ENCODE results near the gene NF1.

The NF1 gene

DNA sequence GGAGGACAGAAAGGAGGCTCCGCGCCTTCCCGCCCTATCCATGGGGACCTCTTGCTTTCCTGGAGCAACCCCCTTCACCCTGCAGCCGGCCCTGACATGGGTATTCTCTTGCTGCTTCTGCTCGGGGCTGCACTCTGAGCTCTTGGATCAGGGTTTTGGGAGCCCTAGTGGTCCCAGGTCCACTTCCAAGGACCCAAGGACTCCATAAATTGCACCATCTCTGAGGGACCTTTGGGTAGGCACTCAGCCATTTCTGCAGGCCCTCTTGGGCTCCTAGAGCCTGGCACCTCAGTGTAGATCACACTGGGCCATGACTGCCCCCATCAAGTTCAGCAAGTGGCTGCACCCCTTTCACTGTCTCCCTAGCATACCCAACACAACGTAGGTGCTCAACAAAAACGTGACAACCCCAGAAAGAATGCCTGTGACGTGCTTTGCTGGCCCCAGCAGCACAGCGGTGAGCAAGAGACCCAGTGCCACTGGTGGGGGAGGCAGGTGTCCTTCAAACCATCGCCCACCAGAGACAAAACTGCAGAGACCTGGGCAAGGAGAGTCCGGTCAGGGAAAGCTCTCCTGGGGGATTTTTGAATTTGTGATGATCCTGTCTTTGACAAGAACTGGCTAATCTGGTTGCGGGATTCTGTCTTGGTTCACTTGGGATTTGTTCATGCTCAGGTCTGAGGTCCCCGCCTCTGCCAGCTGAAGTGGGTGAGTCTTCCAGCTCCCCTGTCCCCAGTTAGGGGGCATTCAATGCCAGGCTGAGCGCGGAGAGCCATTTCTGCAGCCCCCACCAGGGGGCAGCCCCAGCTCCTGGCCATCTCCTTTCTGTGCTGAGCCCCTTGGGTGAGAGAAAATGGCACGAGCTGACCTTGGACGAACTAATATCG is 294.2 kb downstream of the NF1 start:
- TF ChIP-seq, protein P1, sequence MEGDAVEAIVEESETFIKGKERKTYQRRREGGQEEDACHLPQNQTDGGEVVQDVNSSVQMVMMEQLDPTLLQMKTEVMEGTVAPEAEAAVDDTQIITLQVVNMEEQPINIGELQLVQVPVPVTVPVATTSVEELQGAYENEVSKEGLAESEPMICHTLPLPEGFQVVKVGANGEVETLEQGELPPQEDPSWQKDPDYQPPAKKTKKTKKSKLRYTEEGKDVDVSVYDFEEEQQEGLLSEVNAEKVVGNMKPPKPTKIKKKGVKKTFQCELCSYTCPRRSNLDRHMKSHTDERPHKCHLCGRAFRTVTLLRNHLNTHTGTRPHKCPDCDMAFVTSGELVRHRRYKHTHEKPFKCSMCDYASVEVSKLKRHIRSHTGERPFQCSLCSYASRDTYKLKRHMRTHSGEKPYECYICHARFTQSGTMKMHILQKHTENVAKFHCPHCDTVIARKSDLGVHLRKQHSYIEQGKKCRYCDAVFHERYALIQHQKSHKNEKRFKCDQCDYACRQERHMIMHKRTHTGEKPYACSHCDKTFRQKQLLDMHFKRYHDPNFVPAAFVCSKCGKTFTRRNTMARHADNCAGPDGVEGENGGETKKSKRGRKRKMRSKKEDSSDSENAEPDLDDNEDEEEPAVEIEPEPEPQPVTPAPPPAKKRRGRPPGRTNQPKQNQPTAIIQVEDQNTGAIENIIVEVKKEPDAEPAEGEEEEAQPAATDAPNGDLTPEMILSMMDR (conservative IDR thresholded peaks at IDR 0.05): peak; percentile 96
- H3K27ac ChIP-seq: no peak overlapping the region

DNA sequence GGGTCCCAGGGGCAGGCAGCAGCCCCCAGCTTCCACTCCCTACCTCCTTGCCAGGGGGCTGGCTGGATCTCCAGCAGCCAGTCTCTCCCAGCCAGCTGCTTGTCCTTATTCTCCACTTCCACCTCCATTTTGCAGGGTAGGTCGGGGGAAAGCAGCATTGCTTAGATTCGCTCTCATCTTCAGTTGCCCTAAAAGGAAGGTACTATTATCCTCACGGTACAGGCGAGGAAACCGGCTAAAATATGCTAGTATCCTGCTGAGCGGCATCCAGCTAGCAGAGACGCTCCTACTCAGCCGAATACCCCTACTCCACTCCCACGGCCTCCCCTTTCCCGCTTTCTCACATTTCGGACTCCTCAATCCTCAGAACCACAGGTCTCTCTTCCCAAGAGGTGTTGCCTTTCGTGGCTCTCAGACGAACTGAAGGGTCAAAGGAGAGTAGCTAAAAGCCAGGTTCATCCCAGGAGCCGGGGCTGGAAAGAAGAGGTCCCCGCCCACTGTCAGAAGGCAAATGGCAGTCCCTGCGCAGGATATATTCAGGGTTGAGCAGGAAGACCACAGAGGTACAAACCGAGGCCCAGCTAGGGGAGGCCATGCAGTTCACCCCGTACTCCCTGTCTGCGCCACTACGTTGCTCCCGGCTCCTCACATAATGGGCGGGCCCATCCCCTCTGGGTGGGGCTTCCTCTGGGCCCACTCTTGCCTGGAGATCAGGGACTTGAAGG is 295.0 kb downstream of the NF1 start:
- no peak overlapping the region for H3K27ac ChIP-seq
- TF ChIP-seq, protein P1 (conservative IDR thresholded peaks at IDR 0.05): peak; percentile 59

DNA sequence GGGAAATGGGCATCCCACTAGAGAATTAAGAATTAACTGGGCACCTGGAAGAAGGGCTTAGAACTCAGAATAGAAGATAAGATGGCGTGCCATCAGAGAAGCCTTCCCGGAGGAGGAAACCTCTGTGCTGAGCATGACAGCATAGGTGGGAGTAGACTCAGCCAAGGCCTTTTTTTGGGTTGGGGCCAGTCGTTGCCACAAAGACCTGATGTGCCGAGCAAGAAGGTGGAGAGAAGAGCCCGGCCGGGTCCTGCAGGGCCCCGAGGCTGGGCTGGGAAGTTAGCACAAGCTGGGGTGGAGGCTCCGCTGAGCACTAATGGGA is 295.6 kb downstream of the NF1 start:
- TF ChIP-seq, protein P1 (conservative IDR thresholded peaks at IDR 0.05): no peak

DNA sequence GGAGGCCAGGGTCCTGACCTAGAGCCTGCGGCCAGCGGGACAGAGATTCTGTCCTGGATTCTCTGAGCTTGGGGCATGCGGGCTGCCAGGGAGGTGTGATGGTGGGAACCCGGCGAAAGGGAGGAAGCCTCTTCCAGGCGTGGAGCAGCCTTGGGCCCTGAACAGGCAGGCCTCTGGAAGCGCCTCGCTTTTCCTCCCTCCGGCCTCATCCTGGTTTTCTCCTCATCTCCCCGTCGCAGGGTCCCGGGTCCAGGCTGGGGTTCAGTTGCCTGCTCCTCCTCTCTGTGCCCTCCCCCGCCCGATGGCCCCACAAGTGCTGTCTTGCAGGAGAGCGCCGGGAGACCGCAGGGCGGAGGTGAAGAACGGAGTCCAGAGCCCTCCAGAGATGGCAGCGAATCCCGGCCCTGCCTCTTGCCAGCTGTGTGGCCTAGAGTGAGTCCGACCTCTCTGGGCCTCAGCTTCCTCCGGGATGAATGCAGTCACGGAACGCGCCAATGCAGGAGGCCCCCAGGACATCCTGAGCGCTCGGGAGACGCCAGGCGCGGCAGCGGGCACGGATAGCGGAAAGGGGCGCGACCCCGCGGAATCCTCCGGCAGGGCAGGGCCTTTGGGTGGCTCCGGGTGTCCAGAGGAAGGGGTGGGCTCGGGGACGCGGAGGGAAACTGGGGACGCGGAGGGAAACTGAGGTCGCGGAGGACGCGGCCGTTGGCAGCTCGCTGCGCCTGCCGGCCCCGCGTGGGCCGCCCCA is 296.1 kb downstream of the NF1 start:
- TF ChIP-seq, protein P1 (conservative IDR thresholded peaks at IDR 0.05): no peak
- H3K27ac ChIP-seq: peak overlapping the region; percentile 99

More for the DNA sequence above, 295.6 kb downstream of the NF1 start:
- H3K27ac ChIP-seq: no peak overlapping the region

DNA sequence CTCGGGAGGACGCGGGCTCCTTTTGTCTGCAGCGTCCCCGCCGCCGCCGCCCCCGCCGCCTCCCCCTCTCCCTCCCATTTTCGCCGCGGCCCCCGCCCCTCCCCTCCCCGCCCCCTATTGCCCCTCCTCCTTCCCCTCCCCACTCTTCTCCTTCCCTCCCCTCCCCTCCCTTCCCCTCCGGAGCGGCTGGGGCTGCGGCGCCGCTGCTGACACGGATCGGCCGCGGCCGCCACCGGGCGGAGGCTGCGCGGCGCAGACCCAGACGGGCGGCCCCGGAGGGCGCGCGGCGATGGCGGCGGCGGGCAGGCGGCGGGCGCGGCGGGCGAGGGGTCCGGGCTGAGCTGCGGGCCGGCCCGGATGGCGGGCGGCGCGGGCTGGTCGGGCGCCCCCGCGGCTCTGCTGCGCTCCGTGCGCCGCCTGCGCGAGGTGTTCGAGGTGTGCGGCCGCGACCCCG is 296.7 kb downstream of the NF1 start, which contains the start of gene RAB11FIP4:
Gene RAB11FIP4 (plus strand): TSS at position 180 of the 454 bp plus-strand sequence. CDS start 178 bp downstream, at position 358.
- peak within 1 kb of the TSS; percentile 99 for H3K27ac ChIP-seq
- TF ChIP-seq, protein P1 (conservative IDR thresholded peaks at IDR 0.05): no peak

DNA sequence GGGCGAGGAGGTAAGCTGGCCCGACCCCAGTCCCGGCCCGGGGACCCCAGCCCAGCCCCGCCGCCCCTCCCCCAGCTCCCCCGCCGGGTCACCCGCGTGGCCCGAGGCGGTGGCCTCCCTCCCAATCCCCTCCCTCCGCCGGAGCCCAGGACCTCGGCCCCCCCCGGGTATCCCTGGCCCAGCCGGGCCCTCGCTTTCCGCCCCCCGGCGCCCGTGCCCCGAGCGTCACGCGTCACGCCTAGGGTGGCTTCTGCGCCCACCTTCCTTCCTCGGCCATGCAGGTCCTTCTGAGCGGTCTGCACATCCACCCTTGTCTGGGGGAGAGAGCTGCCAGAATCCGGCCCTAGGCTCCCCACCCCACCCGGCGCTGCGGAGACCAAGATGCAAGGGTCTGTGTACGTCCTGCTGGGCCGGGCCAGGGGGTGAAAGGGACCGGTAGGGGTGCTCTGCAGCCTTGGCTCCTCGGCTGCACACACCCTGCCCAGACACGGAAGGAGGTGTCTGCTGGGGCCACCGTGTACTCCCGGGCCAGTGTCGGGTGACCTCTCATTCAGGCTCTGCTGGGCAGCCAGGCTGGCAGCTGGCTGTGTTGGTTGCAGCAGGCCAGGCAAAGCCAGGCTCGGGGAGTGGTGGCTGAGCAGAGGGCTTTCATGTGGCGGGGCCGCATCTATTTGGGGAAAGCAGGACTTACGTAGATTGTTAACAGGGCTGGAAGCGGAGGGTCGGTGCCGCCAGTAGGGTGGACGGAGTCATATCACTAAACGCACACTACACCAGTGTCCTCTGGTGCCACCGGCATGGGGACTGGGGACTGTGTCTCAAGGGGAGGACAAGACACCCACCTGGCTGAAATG is 297.5 kb downstream of the NF1 start:
- H3K27ac ChIP-seq: peak overlapping the region; percentile 99
- TF ChIP-seq, protein P1 (conservative IDR thresholded peaks at IDR 0.05): peak; percentile 16; the same call in 1 of the 2 replicates
